GM12874 (cell line): ENCODE measurements around the gene IFITM2.

ENCODE experiments used
- CTCF ChIP-seq: IDR thresholded peaks from 2 replicates; pipeline ENCODE4 v1.5.1; 2011; ENCODE audit warnings: low read depth, mild to moderate bottlenecking, control low read depth, low read length, moderate library complexity; ENCODE audit not compliant: insufficient read depth

The IFITM2 gene

GRCh38 chr11:305844-306211 lies 1.8 kb upstream of the IFITM2 start:
- TF ChIP-seq CTCF = no peak

- no peak for TF ChIP-seq CTCF
These were observed 808 bp upstream of the IFITM2 start for GRCh38 chr11:306645-307371.

- no peak for TF ChIP-seq CTCF
These were observed 4.6 kb downstream of the IFITM2 start for GRCh38 chr11:312092-312816.

- TF ChIP-seq CTCF = no peak
These were observed 5.7 kb downstream of the IFITM2 start for GRCh38 chr11:313304-313786.

GRCh38 chr11:313787-314553 lies 6.4 kb downstream of the IFITM2 start, which contains the start of gene IFITM1:
Gene IFITM1, plus strand, starts transcription at chr11:314040. Its CDS starts 131 bp downstream, at chr11:314171.
- no peak for TF ChIP-seq CTCF

- TF ChIP-seq CTCF = no peak
These were observed 7.5 kb downstream of the IFITM2 start for GRCh38 chr11:315051-315481.

- no peak for TF ChIP-seq CTCF
These were observed 7.9 kb downstream of the IFITM2 start for GRCh38 chr11:315516-315994.
